GM12873 (cell line): ENCODE measurements around the gene F2RL3.

Experiments used
- TF ChIP-seq, protein P1 (sequence below): IDR thresholded peaks from 2 replicates; pipeline ENCODE4 v1.5.1; 2012; ENCODE audit warnings: low read depth, mild to moderate bottlenecking, moderate library complexity, low read length, control low read depth; ENCODE audit not compliant: insufficient read depth; ENCODE audit errors: missing control alignments

Gene F2RL3

DNA sequence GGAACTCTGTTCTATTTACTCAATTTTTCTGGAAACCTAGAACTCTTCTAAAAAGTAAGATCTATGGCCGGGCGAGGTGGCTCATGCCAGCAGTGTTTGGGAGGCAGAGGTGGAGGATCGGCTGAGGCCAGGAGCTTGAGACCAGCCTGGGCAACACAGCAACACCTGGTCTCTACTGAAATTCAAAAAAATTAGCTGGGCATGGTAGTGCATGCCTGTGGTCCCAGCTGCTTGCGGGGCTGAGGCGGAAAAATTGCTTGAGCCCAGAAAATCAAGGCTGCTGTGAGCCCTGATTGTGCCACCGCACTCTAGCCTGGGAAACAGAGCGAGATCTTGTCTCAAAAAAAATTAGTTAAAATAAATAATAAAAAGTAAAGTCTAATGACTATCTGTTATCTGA lies 28.6 kb downstream of the F2RL3 start:
- TF ChIP-seq, protein P1, sequence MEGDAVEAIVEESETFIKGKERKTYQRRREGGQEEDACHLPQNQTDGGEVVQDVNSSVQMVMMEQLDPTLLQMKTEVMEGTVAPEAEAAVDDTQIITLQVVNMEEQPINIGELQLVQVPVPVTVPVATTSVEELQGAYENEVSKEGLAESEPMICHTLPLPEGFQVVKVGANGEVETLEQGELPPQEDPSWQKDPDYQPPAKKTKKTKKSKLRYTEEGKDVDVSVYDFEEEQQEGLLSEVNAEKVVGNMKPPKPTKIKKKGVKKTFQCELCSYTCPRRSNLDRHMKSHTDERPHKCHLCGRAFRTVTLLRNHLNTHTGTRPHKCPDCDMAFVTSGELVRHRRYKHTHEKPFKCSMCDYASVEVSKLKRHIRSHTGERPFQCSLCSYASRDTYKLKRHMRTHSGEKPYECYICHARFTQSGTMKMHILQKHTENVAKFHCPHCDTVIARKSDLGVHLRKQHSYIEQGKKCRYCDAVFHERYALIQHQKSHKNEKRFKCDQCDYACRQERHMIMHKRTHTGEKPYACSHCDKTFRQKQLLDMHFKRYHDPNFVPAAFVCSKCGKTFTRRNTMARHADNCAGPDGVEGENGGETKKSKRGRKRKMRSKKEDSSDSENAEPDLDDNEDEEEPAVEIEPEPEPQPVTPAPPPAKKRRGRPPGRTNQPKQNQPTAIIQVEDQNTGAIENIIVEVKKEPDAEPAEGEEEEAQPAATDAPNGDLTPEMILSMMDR: no peak

DNA sequence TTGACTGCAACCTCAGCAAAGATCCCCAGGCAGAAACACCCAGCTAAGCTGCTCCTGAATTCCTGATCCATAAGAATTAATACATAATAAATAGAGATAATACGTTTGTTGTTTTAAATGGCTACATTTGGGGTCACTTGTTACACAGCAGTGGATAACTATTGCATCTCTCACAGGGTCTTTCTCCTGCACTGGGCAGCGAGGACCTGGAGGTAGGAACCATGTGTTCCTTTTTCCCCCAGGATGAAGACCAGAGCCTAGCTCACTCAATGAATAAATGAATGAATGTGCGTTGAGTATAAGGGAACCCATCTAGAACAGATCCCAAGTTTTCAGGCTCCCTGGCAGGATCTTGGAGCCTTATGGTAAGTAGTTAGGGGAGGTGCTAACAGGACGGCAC lies 30.7 kb downstream of the F2RL3 start:
- TF ChIP-seq, protein P1: no peak

DNA sequence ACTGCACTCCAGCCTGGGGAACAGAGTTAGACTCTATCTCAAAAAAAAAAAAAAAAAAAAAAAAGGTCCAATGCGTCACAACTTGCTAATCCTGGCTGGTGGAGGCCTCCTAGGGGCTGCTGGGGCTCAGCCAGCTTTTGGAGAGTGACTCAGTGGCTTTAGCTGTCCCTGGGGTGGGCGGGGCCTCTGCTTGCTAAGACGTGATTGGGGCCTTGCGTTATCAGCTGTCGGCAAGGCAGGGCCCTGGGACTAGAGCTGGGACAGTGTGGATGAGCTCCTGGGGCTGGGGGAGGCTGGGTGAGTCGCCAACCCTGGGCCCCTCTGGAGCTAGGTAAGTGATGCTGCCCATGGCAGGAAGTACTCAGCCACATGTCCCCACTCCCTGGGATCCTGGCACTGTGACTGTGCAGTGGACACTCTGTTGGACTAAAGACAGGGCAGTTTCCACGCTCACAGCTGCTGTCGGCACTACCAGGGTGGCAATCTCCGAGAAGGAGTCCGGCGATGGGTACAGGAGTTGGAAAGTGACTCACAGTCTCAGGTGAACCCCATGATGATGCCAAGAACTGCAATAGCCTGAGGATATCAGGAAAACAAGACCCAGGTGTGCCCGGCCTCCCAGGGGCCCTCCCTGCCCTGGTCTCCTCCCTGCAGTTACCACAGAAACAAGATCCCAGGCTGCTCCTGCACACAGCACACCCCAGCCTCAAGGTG lies 32.2 kb downstream of the F2RL3 start:
- TF ChIP-seq, protein P1: no peak

DNA sequence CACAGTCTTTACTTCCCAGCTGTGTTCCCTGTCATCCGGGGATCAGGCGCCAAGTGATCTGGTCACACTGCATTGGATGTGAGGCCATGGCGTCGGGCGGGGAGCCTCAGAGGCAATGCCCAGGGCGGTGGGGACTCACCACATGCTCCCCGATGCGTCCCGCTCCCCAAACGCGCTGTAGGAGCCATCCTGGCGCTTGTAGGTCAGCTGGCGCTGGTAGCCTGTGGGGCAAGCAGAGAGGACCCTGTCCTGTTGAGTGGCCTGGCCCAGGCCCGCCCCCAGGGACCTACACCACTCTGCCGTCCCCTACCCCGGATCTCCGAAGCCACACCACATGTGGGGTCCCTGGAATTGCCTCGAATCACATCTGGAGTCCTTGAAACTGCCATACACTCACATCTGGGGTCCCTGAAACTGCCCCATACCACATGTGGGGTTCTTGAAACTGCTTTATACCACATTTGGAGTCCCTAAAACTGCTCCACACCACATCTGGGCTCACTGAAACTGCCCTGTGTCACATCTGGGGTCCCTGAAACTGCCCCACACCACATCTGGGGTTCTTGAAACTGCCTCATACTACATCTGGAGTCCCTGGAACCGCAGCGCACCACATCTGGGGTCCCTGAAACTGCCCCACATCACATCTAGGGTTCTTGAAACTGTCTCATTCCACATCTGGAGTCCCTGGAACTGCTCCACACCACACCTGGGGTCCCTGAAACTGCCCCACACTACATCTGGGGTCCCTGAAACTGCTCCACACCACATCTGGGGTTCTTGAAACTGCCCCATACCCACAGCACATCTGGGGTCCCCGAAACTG lies 33.2 kb downstream of the F2RL3 start:
- TF ChIP-seq, protein P1: no peak

DNA sequence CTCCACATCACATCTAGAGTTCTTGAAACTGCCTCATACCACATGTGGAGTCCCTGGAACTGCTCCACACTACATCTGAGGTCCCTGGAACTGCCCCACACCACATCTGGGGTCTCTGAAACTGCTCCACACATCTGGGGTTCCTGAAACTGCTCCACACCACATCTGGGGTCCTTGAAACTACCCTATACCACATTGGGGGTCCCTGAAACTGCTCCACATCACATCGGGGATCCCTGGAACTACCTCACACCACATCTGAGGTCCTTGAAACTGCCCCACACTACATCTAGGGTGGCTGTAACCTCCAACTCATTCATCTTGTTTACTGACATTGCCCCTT lies 33.8 kb downstream of the F2RL3 start:
- TF ChIP-seq, protein P1: no peak

DNA sequence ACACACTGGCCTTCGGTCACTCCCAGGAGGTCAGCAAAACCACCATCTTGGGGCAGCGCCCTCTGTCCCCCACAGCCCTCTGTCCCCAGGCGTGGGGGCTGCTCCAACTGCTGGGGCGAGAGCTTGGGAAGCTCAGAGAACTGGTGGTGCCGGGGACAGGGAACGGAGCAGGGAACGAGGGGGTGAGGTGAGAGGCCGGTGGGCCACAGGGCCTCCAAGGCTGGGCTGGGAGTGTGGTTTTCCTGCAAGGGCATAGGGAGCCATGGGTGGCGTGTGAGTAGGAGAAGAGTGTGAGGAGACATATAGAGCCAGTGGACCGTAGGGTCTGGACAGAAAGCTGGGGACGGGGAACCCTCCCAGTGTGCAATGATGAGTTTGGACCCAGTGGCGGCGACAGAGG lies 34.1 kb downstream of the F2RL3 start:
- TF ChIP-seq, protein P1: no peak

DNA sequence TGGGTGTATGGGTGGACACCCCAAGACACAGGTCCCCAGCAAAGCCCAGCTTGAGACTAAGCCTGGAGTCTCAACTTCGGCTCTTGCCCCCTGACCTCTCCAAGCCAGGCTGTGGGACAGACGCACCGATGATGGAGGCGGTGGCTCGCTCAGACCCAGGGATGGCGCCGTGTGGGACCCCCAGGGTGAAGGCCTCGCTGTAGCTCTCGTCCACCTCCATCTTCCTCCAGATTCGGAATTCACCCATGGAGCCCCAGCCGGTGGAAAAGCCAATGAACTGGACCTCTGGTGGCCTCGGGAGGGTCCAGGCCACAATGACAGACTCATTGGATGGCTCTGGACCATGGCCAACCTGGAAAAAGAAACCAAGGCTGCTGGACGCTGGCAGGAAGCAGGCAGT lies 39.1 kb downstream of the F2RL3 start:
- TF ChIP-seq, protein P1: no peak
